GM10266 (cell line): ENCODE results near the gene KRTAP10-4.

Experiments used
- DNase-seq: peaks from one replicate; pipeline ENCODE4 v3.0.0; 2012; ENCODE audit errors: extremely low spot score
- TF ChIP-seq, protein P1 (sequence below): IDR thresholded peaks from 2 replicates; pipeline ENCODE4 v1.5.1; 2012; ENCODE audit warnings: mild to moderate bottlenecking, low read depth; ENCODE audit not compliant: control insufficient read depth, insufficient read depth; ENCODE audit errors: missing control alignments

The KRTAP10-4 gene

DNA sequence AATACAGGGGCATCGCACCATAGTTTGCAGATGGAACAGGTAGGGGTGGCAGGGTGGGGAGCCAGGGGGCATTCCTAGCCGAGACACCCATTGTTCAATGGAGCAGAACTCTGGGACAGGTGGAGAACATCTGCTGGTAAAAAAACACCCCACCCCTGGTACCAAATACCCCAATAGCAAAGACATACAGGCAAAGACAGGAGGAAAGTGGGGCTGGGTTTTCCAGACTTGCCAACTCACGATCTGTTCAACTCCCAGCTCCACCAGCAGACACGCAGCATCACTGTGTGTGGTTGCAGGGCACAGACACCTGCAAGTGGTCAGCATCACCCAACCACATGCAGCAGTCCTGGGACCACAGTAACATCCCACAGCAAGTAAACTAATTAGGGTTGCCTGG is 38.0 kb downstream of the KRTAP10-4 start:
- TF ChIP-seq, protein P1, sequence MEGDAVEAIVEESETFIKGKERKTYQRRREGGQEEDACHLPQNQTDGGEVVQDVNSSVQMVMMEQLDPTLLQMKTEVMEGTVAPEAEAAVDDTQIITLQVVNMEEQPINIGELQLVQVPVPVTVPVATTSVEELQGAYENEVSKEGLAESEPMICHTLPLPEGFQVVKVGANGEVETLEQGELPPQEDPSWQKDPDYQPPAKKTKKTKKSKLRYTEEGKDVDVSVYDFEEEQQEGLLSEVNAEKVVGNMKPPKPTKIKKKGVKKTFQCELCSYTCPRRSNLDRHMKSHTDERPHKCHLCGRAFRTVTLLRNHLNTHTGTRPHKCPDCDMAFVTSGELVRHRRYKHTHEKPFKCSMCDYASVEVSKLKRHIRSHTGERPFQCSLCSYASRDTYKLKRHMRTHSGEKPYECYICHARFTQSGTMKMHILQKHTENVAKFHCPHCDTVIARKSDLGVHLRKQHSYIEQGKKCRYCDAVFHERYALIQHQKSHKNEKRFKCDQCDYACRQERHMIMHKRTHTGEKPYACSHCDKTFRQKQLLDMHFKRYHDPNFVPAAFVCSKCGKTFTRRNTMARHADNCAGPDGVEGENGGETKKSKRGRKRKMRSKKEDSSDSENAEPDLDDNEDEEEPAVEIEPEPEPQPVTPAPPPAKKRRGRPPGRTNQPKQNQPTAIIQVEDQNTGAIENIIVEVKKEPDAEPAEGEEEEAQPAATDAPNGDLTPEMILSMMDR: no peak

DNA sequence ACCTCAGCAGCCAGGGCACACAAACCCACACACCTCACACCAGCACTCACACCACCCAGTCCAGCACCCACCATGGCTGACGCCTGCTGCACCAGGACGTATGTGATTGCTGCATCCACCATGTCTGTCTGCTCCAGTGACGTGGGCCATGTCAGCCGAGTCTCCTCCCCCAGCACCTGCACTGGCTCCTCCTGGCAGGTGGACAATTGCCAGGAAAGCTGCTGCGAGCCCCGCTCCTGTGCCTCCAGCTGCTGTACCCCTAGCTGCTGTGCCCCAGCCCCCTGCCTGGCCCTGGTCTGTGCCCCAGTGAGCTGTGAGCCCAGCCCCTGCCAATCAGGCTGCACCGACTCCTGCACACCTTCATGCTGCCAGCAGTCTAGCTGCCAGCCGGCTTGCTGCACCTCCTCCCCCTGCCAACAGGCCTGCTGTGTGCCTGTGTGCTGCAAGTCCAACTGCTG is 38.5 kb downstream of the KRTAP10-4 start, which contains the start of gene KRTAP10-8:
TSS of gene KRTAP10-8 (plus strand) at position 51 of the 458 bp plus-strand sequence. CDS start at position 73, 22 bp downstream.
- TF ChIP-seq, protein P1: no peak
- no peak for DNase-seq

More for the DNA sequence above, 38.0 kb downstream of the KRTAP10-4 start:
- no peak for DNase-seq

DNA sequence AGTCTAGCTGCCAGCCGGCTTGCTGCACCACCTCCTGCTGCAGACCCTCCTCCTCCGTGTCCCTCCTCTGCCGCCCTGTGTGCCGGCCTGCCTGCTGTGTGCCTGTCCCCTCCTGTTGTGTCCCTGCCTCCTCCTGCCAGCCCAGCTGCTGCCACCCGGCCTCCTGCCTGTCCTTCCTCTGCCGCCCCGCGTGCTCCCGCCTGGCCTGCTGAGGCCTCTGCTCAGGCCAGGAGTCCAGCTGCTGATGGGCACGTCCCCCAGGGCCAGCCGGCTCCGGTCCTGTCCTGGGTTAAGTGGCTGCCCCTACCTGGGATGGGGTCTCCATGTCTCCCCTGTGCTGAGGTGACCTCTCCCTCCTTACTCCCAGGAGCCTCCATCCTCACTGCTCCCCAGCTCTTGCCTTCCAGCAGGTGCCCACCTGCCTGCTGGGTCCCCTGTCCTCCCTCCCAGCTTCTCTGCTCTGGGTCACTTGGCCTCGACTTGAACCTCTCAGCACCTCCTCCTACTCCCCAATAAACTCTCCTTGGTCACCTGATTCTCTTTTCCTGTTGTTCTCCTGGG is 39.2 kb downstream of the KRTAP10-4 start:
- no peak for DNase-seq
- TF ChIP-seq, protein P1: no peak

DNA sequence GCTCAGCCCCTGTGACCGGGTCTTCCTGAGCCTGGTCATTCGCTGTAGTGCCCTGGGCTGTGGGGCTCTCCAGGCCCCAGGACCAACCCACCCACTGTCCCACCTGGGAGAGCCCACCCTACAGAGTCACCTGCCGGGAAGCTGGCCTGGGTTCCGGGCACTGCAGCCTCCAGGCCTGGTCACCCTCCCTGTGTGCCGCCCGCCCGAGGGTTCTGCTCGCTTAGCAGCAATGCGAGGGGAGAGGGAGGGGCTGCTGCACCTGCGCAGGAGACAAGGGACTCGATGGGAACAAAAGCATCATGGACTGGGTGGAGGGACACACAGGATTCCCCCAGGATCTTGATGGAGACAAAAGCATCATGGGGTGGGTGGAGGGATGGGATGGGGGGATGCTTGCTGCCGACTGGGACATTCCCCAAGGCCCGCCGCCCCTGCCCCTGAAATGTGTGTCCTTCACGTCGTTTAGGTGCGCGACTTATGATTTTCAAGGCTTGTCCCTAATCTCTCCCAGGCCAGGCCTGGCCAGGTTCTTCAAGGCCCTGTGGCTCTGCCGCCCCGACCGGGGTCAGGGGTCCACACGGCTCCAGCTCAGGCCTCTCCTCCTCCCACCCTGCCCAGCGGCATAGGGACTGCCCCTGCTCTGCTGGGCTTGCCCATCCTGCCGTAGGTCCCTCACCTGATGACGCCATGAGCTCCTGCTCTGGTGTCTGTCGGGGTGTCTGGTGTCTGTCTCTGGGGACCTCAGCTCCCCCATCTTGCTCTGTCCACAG is 40.0 kb downstream of the KRTAP10-4 start:
- DNase-seq: no peak
- TF ChIP-seq, protein P1: no peak

DNA sequence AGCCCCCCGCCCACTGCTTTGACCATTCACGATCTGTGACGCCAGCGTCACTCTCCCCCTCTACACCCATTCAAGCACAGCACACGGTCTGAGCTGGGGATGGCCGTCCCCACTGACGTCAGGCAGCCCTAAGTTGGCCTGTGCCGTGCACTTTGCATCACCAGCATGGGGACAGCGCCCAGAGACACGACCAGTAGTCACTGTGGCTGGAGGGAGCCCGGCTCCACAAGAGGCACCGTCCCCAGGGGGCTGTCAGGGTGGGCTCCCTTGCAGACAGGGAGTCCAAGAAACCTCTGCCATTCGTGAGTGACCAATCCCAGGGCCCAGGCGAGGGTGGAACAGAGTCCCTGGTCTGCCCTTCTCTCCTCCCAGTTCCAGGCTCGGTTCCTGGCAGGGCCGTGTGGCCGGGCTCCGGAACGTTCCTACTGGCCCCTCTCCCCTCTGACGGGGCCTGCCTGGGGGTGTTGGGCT is 40.7 kb downstream of the KRTAP10-4 start:
- TF ChIP-seq, protein P1: no peak
- no peak for DNase-seq

DNA sequence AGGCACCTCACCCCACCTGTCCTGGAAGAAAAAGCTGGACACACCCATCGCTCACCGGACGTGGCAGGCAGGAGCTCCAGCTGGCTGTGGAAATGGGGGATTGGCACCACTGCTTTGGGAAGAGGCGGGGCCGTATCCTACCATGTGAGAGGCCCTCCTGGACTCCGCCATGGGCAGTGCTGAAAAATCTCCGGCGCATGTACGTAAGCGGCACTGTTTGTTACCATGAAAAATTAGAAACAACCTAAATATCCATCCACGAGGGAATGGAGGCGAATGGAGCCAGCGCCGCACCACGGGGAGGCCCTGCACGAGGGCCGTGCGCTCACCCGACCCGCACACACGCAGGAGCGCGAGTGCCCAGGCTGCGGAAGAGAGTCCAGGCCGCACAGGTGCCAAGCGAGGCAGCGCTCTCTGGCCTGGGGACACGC is 41.4 kb downstream of the KRTAP10-4 start:
- TF ChIP-seq, protein P1: no peak
- no peak for DNase-seq

DNA sequence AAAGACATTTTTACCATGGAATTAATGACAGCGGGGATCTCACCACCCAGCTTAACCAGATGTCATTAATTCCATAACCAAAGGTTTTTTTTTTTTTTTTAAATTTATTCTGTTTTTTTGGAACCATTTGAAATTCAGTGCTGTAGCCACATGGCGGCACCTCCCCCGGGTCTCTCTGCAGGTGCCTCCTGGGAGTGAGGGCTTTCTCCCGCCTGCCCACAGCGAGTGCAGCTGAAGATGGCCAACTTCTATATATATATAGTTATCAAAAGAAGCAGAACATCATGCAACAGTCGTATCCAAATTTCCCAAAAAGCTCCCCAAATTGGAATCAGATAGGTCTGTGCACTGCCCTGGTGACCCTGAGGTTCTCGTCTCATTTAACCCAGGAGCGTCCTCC is 41.9 kb downstream of the KRTAP10-4 start:
- no peak for DNase-seq
- TF ChIP-seq, protein P1: no peak
